Endothelial cell of umbilical vein (primary cell): Measurements from ENCODE around the gene IQGAP3. TPM values are rescaled to one million over a fixed set of nuclear protein-coding genes. Genes with fewer than 3 reads are reported as not detected.

Source experiments
- BruUV-seq: library from RNA; stranded (reverse); fragments of 400-500 nt; replicated peaks from 2 replicates; lab custom pipeline; 2021; lab: Mats Ljungman, UMichigan
- CTCF ChIA-PET: fragments of 300-600, 350-600 bp; sonication (Branson Sonifier 250); formaldehyde crosslinking; loops from one replicate; lab custom pipeline; 2021; ENCODE audit warnings: antibody characterized with exemption, inconsistent platforms; lab: Charles Lee
- POLR2A ChIA-PET: fragments of 300-600, 350-600 bp; sonication (Branson Sonifier 250); formaldehyde crosslinking; loops from one replicate; lab custom pipeline; 2021; ENCODE audit warnings: antibody characterized with exemption, inconsistent platforms; lab: Charles Lee
- DNase-seq: peaks from one replicate; pipeline ENCODE4 v3.0.0-alpha.2; 2011; ENCODE audit warnings: low read depth, low spot score
- FAIRE-seq: peaks from 2 replicates; lab custom pipeline; 2011; peaks lifted over from hg19 to GRCh38; lab: Jason Lieb, UNC
- H2AFZ ChIP-seq: 2 replicates; pipeline ENCODE4 v1.6.0; 2012; ENCODE audit warnings: low read depth, low read length, control low read depth, inconsistent platforms
- H3K27ac ChIP-seq: 2 replicates; pipeline ENCODE4 v1.5.1; 2011; ENCODE audit warnings: low read depth, mild to moderate bottlenecking, control low read depth, low read length, moderate library complexity; ENCODE audit not compliant: insufficient read depth
- H3K27me3 ChIP-seq, 2 experiments: 2 replicates each; pipeline versions ENCODE4 v1.6.0 to v1.6.1; 2011; ENCODE audit warnings: low read length in 2 of 2, mixed read lengths in 1 of 2; ENCODE audit not compliant: control insufficient read depth in 2 of 2, insufficient read depth in 2 of 2
- H3K36me3 ChIP-seq, 2 experiments: 2 replicates in 1 of 2; 3 replicates in 1 of 2; pipeline ENCODE4 v1.5.1; 2011; ENCODE audit warnings: low read length in 2 of 2, mild to moderate bottlenecking in 1 of 2, moderate library complexity in 1 of 2; ENCODE audit not compliant: control insufficient read depth in 2 of 2, insufficient read depth in 2 of 2; ENCODE audit errors: extremely low read depth in 1 of 2
- H3K4me1 ChIP-seq: 3 replicates; pipeline ENCODE4 v1.5.1; 2011; ENCODE audit warnings: mild to moderate bottlenecking, low read length; ENCODE audit not compliant: control insufficient read depth, insufficient read depth; ENCODE audit errors: extremely low read depth
- H3K4me2 ChIP-seq: 2 replicates; pipeline ENCODE4 v1.6.1; 2011; ENCODE audit warnings: low read length, control low read depth, mixed read lengths; ENCODE audit not compliant: insufficient read depth
- H3K4me3 ChIP-seq, 3 experiments: fragments of 200-600 bp in 1 of 3; sonication (generic), shearing (Covaris generic) in 1 of 3; replicated peaks in 1 of 3; 2 replicates each; pipeline ENCODE4 v1.5.1; 2011 to 2016; ENCODE audit warnings: control low read depth in 3 of 3, low read length in 3 of 3, mild to moderate bottlenecking in 2 of 3, inconsistent platforms in 1 of 3, low read depth in 1 of 3, moderate library complexity in 1 of 3; ENCODE audit not compliant: insufficient read depth in 1 of 3
- H3K79me2 ChIP-seq: 2 replicates; pipeline ENCODE4 v1.6.0; 2012; ENCODE audit warnings: low read length, inconsistent platforms; ENCODE audit not compliant: control insufficient read depth, insufficient read depth
- H3K9ac ChIP-seq: replicated peaks from 2 replicates; pipeline ENCODE3; 2011; ENCODE audit warnings: low read length, control low read depth; ENCODE audit not compliant: insufficient read depth; ENCODE audit errors: extremely low read depth
- H3K9me1 ChIP-seq: replicated peaks from 3 replicates; pipeline ENCODE4 v1.6.0; 2011; ENCODE audit warnings: mild to moderate bottlenecking, low read length; ENCODE audit not compliant: control insufficient read depth, insufficient read depth; ENCODE audit errors: extremely low read depth
- H3K9me3 ChIP-seq: replicated peaks from 2 replicates; pipeline ENCODE4 v1.5.1; 2012; ENCODE audit warnings: low read length, inconsistent platforms; ENCODE audit not compliant: control insufficient read depth, insufficient read depth
- H4K20me1 ChIP-seq: replicated peaks from 2 replicates; pipeline ENCODE3; 2011; ENCODE audit warnings: mild to moderate bottlenecking, low read length; ENCODE audit not compliant: control insufficient read depth, insufficient read depth; ENCODE audit errors: extremely low read depth
- CTCF ChIP-seq, 2 donors: IDR thresholded peaks; 1 replicate in 1 of 2; 2 replicates in 1 of 2; pipeline ENCODE4 v1.5.1; 2011; ENCODE audit warnings: low read length in 2 of 2, mild to moderate bottlenecking in 2 of 2, moderate library complexity in 2 of 2, control low read depth in 1 of 2, inconsistent platforms in 1 of 2, low read depth in 1 of 2; ENCODE audit not compliant: insufficient read depth in 1 of 2; ENCODE audit errors: extremely low read depth in 1 of 2
- EZH2 ChIP-seq: IDR thresholded peaks from 2 replicates; pipeline ENCODE4 v1.6.1; 2012; ENCODE audit warnings: borderline replicate concordance, low read depth, mild to moderate bottlenecking, moderate library complexity, low read length, inconsistent platforms; ENCODE audit not compliant: severe bottlenecking
- FOS ChIP-seq: IDR thresholded peaks from 2 replicates; pipeline ENCODE4 v1.6.1; 2011; ENCODE audit warnings: mild to moderate bottlenecking, low read length, moderate library complexity, borderline replicate concordance; ENCODE audit not compliant: insufficient read depth
- GATA2 ChIP-seq: IDR thresholded peaks from 2 replicates; pipeline ENCODE4 v1.7.0; 2011; ENCODE audit warnings: low read depth, mild to moderate bottlenecking, moderate library complexity, mixed read lengths, low read length; ENCODE audit not compliant: insufficient read length, insufficient read depth
- JUN ChIP-seq: IDR thresholded peaks from 2 replicates; pipeline ENCODE4 v1.6.1; 2011; ENCODE audit warnings: borderline replicate concordance, low read depth; ENCODE audit not compliant: insufficient read length, insufficient read depth
- MAX ChIP-seq: IDR thresholded peaks from 2 replicates; pipeline ENCODE4 v1.6.1; 2011; ENCODE audit not compliant: insufficient read depth, insufficient read length
- MYC ChIP-seq: IDR thresholded peaks from one replicate; pipeline ENCODE4 v1.6.1; 2011; ENCODE audit warnings: mild to moderate bottlenecking, low read depth, low read length
- POLR2A ChIP-seq: IDR thresholded peaks from 2 replicates; pipeline ENCODE4 v1.6.1; 2012; ENCODE audit warnings: low read depth, mild to moderate bottlenecking, control low read depth, low read length
- POLR2AphosphoS5 ChIP-seq: IDR thresholded peaks from 2 replicates; pipeline ENCODE4 v1.6.1; 2012; ENCODE audit warnings: low read depth, mild to moderate bottlenecking, control low read depth, low read length, moderate library complexity; ENCODE audit not compliant: insufficient read depth
- dilution Hi-C: fragments of 300-500 bp; cut with MboI; formaldehyde crosslinking; loops from one replicate; pipeline ENCODE4 v1.15.0; 2019; ENCODE audit warnings: low sequenced_read_pairs; ENCODE audit not compliant: extremely low pct_ligation_motif_present
- intact Hi-C: fragments of 100-400 bp; cut with micrococcal nuclease; formaldehyde crosslinking; loops from one replicate; pipeline ENCODE4 v1.10.0; 2022
- polyA plus RNA-seq, 4 experiments: library from polyadenylated mRNA; depleted of rRNA in 3 of 4; stranded (reverse) in 3 of 4; unstranded in 1 of 4; fragments of >200 nt; gene quantifications; 2 replicates each; pipeline versions ENCODE4 v1.2.1 to v1.2.3, GENCODE V29; 2011 to 2012; ENCODE audit warnings: missing spikeins in 1 of 4
- total RNA-seq: library from RNA; stranded (reverse); gene quantifications from 2 replicates; pipeline ENCODE4 v1.2.3, GENCODE V29; 2021

Gene IQGAP3
- total and polyA plus RNA-seq, 2 donors (not counting 3 experiments of a cell fraction or from before 2014, with no cell fraction given) = 28.3 to 60.7 TPM

GRCh38 chr1:156540955-156541354, 31.4 kb downstream of the IQGAP3 start:
- POLR2A ChIA-PET = no interaction called here
- Histone ChIP-seq H3K4me2 (no peak overlapping the region), H3K9me3 (no peaks in the 10 kb centered on the region), H4K20me1 (no peaks in the 10 kb centered on the region), H3K9ac (no peak overlapping the region), H3K36me3 (peaks cover 6 to 12% of the 10 kb centered on the region in 2 experiments), H3K9me1 (no peaks in the 10 kb centered on the region), H3K4me1 (no peaks in the 10 kb centered on the region), H3K27me3 (no peaks in the 10 kb centered on the region), H3K79me2 (no peaks in the 10 kb centered on the region), H2AFZ (no peak overlapping the region), H3K4me3 (no peak overlapping the region), H3K27ac (no peak overlapping the region)
- dilution Hi-C loops (no loop called here), intact Hi-C loops (no loop called here)
- FAIRE-seq = no peak
- no TSS peak for BruUV-seq
- CTCF ChIA-PET = interaction anchor here (2.4 kb wide), 1 partner anchor 60 kb away, joined by 13 read pairs; no protein-coding TSS in a partner anchor
- no peak for TF ChIP-seq JUN
- TF ChIP-seq MAX = no peak
- TF ChIP-seq POLR2A = no peak
- TF ChIP-seq CTCF (IDR thresholded peaks at IDR 0.05; ENCODE audit: extremely low read depth in 1 of 2, insufficient read depth in 1 of 2, low read depth in 1 of 2, low read length in 2 of 2) = no peak
- no peak for TF ChIP-seq FOS
- TF ChIP-seq MYC = no peak
- no peak for TF ChIP-seq EZH2
- TF ChIP-seq POLR2AphosphoS5 = no peak
- no peak for TF ChIP-seq GATA2
- no peak for DNase-seq
